IPS-15b (cell line): ENCODE measurements around the gene FRS3.

Experiments used
- H3K27me3 ChIP-seq: one replicate; pipeline ENCODE4 v1.6.1; 2013; ENCODE audit warnings: low read length; ENCODE audit not compliant: control insufficient read depth, insufficient read depth
- H3K36me3 ChIP-seq: one replicate; pipeline ENCODE4 v1.6.1; 2013; ENCODE audit warnings: low read length; ENCODE audit not compliant: control insufficient read depth, insufficient read depth
- H3K4me1 ChIP-seq: one replicate; pipeline ENCODE4 v1.6.1; 2013; ENCODE audit warnings: mild to moderate bottlenecking, low read length; ENCODE audit not compliant: control insufficient read depth, insufficient read depth
- H3K4me3 ChIP-seq: one replicate; pipeline ENCODE4 v1.5.1; 2013; ENCODE audit warnings: low read depth, low read length
- H3K9ac ChIP-seq: one replicate; pipeline ENCODE4 v1.6.1; 2013; ENCODE audit warnings: low read depth, mild to moderate bottlenecking, low read length
- H3K9me3 ChIP-seq: one replicate; pipeline ENCODE4 v1.6.1; 2013; ENCODE audit warnings: mild to moderate bottlenecking, low read length; ENCODE audit not compliant: control insufficient read depth, insufficient read depth

FRS3 gene

DNA sequence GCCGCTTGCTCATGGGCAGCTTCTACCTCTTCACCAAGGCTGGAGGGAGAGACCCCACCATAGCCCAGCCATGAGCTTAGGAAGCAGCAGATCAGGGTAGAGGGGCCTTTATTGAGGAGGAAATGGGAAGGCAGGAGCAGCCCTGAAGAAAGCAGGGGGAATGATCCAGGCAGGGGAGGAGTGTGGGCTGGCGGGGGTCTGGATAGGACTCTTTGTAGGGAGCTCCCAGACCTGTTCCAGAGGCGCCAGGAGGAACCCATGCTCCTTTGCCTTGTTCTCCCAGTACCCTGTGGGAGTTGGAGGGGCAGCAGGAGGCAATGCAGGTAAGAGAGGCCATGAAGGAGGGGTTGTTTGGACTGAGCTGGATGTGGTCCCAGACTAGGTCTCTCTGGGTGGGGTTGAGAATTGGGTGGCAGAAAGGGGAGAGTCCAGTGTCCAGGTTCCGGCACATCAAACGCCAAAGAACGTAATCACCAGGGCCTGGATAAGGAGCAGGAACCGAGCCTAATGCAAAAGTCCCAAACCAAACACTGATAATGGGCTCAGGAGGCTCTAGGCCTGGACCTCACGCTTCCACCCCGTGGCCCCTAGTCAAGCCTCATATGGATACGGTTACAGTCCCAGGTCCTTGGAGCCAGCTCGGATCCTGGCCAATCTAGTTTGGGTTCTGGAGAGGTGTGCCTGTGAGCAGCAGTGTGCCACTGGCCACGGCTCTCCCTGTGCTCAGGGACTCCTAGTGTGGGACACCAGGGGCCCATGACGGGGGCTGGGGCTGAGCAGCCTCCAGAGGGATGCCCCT lies 20.4 kb downstream of the FRS3 start:
- H3K4me1 ChIP-seq, result peaks cover 3% of the 10 kb centered on the region
- no peaks in the 10 kb centered on the region for H3K27me3 ChIP-seq
- no peak overlapping the region for H3K9ac ChIP-seq
- no peak overlapping the region for H3K4me3 ChIP-seq
- no peaks in the 10 kb centered on the region for H3K36me3 ChIP-seq
- H3K9me3 ChIP-seq, result no peaks in the 10 kb centered on the region

DNA sequence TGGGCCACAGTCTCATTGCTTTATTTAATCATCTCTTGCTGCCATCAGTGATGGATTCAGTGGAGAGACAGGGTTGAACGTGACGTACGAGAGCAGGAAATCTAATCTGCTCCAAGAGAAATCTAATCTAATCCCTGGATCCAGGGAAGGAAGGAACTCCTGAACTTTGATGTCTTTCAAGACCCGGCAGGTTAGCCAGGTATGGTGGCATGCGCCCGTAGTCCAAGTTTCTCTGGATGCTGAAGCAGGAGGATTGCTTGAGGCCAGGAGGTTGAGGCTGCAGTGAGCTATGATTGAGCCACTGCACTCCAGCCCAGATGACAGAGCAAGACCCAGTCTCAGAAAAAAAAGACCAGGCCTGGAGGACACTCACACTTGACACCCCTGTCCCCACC lies 21.1 kb downstream of the FRS3 start:
- H3K36me3 ChIP-seq, result no peaks in the 10 kb centered on the region
- no peaks in the 10 kb centered on the region for H3K9me3 ChIP-seq
- peaks cover 3% of the 10 kb centered on the region for H3K4me1 ChIP-seq
- no peak overlapping the region for H3K4me3 ChIP-seq
- no peaks in the 10 kb centered on the region for H3K27me3 ChIP-seq
- H3K9ac ChIP-seq, result no peak overlapping the region

DNA sequence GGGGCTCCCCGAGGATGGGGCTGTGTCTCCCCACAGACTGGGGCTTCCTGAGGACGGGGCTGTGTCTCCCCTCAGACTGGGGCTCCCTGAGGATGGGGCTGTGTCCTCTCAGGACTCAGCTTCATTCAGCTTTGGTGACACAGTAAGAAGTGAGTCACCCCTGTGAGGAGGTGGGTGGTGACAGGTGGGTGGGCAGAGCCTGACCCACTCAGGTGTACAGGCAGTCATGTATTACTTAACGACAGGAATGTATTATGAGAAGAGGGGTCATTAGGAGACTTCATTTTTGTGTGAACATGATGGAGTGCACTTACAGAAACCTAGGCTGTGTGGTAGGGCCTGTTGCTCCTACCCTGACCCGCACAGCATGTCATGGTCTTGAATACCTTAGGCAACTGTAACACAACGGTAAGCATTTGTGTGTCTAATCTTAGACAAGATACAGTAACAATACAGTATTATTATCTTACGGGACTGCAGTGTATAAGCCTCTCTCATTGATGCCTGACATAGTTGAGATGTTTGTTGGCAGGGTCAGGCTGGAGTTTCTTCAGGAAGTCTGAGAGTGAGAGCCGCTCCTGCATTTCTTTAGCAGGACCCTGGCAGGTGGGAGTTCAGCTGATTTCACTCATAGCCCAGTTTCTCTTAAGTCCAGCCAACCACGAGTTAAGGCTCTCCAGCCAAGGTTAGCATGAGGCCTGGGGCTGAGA lies 21.6 kb downstream of the FRS3 start:
- H3K4me3 ChIP-seq, result no peak overlapping the region
- H3K36me3 ChIP-seq, result no peaks in the 10 kb centered on the region
- peaks cover 3% of the 10 kb centered on the region for H3K4me1 ChIP-seq
- H3K9ac ChIP-seq, result no peak overlapping the region
- H3K9me3 ChIP-seq, result no peaks in the 10 kb centered on the region
- no peaks in the 10 kb centered on the region for H3K27me3 ChIP-seq

DNA sequence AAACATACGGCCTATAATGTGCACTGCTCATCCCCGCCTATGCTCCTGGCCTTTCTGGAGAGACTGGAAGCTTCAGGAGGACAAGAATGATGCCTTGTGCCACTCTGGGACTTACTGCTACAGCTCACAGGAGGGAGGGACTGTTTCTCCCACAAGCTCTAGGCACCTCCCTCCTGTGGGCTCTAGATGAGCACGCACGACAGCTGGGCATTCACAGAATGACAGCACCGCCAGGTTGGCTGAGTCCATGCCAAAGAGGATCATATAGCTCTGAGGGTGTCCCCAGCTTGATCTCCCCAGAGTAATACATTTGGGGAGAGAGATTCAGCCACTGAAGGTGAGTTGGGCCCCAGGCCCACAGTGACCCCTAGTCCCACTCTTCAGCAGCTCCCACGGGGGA lies 22.4 kb downstream of the FRS3 start:
- H3K9ac ChIP-seq, result no peak overlapping the region
- H3K4me3 ChIP-seq, result no peak overlapping the region
- no peaks in the 10 kb centered on the region for H3K9me3 ChIP-seq
- no peaks in the 10 kb centered on the region for H3K36me3 ChIP-seq
- no peaks in the 10 kb centered on the region for H3K27me3 ChIP-seq
- H3K4me1 ChIP-seq, result peaks cover 3% of the 10 kb centered on the region

DNA sequence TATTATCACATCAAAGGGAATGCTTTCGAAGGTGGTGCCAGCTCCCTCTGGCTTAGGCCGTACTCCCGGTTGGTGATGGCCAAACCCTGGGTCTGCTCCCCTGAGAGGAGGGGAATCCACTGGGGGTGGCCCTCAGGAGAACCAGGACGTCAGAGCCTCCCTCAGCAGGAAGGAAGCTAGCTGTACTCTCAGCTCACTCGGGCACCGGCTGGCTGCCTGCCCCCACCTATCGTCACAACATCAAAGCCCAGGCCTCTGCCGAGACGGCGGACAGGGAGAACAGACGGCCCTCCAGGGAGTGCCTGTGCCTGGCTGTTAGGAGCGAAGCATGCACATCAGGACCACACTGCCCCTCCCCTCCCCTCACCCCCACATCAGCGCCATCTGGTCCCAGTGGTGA lies 23.3 kb downstream of the FRS3 start:
- no peak overlapping the region for H3K4me3 ChIP-seq
- no peaks in the 10 kb centered on the region for H3K36me3 ChIP-seq
- H3K9ac ChIP-seq, result no peak overlapping the region
- peaks cover 3% of the 10 kb centered on the region for H3K4me1 ChIP-seq
- H3K27me3 ChIP-seq, result no peaks in the 10 kb centered on the region
- no peaks in the 10 kb centered on the region for H3K9me3 ChIP-seq

DNA sequence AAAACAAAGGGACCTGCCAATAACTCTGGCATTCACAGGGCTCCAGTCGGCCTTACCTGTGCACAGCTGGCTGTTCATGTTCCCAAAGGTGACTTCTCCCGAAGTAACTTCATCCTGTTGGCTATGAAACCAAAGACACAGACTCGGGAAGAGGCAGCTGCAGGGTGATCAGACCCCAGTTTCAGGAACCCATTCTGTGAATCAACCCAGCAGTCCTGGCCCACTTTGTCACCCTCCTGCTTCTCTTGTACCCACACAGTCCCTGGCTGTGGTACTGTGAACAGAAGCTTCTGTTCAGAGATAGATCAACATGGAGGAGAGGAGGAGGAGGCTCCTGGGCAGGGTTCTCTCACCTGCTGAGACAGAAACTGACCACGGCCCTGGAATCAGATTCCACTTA lies 23.8 kb downstream of the FRS3 start:
- Histone ChIP-seq H3K9ac (no peak overlapping the region), H3K36me3 (no peaks in the 10 kb centered on the region), H3K27me3 (no peaks in the 10 kb centered on the region), H3K4me3 (no peak overlapping the region), H3K4me1 (peaks cover 3% of the 10 kb centered on the region), H3K9me3 (no peaks in the 10 kb centered on the region)

DNA sequence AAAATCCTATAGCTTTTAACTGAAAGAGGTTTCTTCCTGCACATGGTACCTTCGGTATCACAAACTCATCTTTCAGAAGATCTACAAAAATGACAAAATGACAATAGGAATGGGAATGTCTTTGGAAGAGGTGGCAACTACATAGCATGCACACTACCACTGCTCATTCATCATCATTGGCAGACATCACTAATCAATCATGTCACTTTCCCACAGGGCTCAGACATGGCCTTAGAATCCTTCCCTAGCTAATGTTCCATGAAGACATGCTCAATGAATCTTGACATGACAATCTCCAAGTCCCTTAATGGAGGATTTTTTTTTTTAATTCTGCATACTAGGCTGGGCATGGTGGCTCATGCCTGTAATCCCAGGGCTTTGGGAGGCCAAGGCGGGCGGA lies 29.3 kb downstream of the FRS3 start:
- Histone ChIP-seq H3K9me3 (no peaks in the 10 kb centered on the region), H3K27me3 (no peaks in the 10 kb centered on the region), H3K4me1 (no peaks in the 10 kb centered on the region), H3K9ac (no peak overlapping the region), H3K4me3 (no peak overlapping the region), H3K36me3 (no peaks in the 10 kb centered on the region)

DNA sequence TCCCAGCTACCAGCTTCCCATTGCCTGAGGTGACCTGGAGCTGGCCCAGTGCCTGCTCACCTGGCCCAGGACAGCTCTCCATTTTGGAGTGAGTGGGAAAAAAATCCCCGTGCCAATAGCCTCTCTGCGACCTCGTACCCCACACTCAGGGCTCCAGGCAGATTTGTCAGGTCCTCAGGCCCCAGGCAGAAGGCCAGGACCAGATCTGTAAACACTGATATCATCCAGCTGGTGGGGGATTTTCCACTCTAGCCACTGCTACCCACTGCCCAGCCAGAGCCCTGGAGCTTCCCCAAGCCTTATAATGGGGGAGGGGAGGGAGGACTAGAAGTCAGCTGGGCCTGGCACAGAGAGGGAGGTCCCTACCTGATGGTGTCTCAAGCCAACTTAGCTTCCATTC lies 31.2 kb downstream of the FRS3 start:
- H3K9me3 ChIP-seq, result no peaks in the 10 kb centered on the region
- H3K9ac ChIP-seq, result no peak overlapping the region
- H3K4me3 ChIP-seq, result no peak overlapping the region
- H3K4me1 ChIP-seq, result no peaks in the 10 kb centered on the region
- no peaks in the 10 kb centered on the region for H3K27me3 ChIP-seq
- no peaks in the 10 kb centered on the region for H3K36me3 ChIP-seq

DNA sequence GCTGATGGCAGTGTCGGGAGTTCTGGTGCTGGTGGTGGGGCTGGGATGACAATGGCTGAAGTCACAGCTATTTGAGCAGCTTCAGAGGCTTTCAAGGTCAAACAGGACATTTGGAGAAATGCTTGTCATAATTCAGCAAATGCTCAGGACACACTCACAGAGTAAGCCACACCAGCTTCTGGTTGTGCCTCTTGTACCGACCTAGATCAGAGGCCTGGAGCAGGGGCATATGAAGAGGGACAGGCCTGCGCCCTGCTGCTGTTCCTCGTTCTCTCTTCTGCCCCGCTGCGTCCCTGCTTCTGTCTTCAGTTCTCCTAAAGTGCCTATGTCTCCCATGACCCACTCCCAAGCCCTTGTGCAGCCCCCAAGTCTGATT lies 31.6 kb downstream of the FRS3 start:
- Histone ChIP-seq H3K4me1 (no peaks in the 10 kb centered on the region), H3K36me3 (no peaks in the 10 kb centered on the region), H3K4me3 (no peak overlapping the region), H3K9me3 (no peaks in the 10 kb centered on the region), H3K27me3 (no peaks in the 10 kb centered on the region), H3K9ac (no peak overlapping the region)

DNA sequence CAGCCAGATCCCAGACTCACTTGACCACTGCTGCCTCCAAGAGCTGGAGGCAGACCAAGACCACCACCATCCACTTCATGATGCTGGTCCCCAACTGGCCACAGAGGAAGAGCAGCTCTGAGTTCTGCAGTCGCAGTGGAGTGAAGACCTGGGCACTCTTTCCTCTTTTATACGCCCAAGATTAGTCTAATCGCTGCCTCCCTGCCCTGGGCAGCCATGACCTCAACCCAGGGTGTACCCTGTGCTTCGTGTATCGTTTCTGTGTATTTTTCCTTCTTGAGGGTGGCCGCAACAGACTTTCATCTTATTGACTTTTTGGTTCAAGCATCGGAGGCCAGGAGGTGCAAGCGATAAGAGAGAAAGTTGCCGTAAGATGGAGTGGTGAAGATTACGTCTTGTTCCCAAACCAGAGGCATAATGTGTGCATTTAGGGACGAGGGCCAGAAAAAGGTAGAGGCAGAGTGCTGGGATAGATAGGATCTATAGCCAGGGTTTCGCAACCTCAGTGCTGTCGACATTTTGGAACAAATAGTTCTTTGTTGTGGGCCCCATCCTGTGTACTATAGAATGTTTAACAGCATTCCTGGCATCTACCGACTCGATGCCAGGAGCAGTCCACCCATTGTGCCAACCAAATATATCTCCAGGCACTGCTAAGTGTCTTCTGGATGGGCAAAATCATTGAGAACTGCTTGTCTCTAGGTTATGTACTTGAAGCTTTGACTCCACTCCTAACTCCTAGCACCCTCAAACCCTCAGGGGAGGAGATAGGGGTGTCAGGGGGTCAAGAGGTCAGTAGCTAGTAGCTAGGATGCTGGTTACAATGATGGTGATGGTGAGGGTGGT lies 32.2 kb downstream of the FRS3 start, which contains the start of gene PGC:
Gene PGC, minus strand, starts transcription at position 142 of the 846 bp plus-strand sequence. Its CDS starts 63 bp downstream, at position 79.
- Histone ChIP-seq H3K27me3 (no peaks in the 10 kb centered on the region), H3K9ac (no peak within 1 kb of the TSS), H3K36me3 (no peaks in the 10 kb centered on the region), H3K4me1 (no peaks in the 10 kb centered on the region), H3K4me3 (no peak within 1 kb of the TSS), H3K9me3 (no peaks in the 10 kb centered on the region)

DNA sequence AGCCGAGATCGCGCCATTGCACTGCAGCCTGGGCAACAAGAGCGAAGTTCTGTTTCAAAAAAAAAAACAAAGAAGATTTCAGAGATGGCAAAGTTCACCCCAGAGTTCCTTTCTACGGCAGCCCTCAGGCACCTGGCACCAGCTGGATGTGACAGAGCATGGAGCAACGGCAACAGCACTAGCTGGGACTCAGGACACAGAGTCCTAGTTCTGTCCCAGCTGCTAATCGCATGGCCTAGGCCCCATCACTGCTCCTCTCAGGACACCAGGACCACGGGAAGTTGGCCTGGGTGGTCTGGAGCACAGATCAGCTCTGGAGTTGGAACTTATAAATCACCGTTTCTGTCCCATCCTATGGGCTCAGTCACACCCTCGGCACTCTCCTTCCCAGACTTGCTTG lies 33.6 kb downstream of the FRS3 start:
- Histone ChIP-seq H3K9me3 (no peaks in the 10 kb centered on the region), H3K27me3 (no peaks in the 10 kb centered on the region), H3K4me1 (no peaks in the 10 kb centered on the region), H3K9ac (no peak overlapping the region), H3K36me3 (no peaks in the 10 kb centered on the region), H3K4me3 (no peak overlapping the region)
